A673 (cell line): ENCODE measurements around the gene SRD5A3. TPM values are rescaled to one million over a fixed set of nuclear protein-coding genes. Genes with fewer than 3 reads are reported as not detected.
"Not testable (repeated sequence)": the region's sequence is repeated elsewhere in the genome, so short reads cannot be mapped to it uniquely, and the experiment has no call there.

Experiments
- BruUV-seq: library from RNA; stranded (reverse); fragments of 400-500 nt; replicated peaks from 2 replicates; lab custom pipeline; 2021; lab: Mats Ljungman, UMichigan
- CTCF ChIA-PET: fragments of 300-600 bp; sonication (Branson Sonifier 250); formaldehyde crosslinking; loops from one replicate; lab custom pipeline; 2022; ENCODE audit warnings: antibody characterized with exemption; lab: Charles Lee
- POLR2A ChIA-PET: fragments of 300-600 bp; sonication (Branson Sonifier 250); formaldehyde crosslinking; loops from one replicate; lab custom pipeline; 2022; ENCODE audit warnings: antibody characterized with exemption; ENCODE audit not compliant: low non-redundant PET; lab: Charles Lee
- DNase-seq: peaks from one replicate; pipeline ENCODE4 v3.0.0-alpha.2; 2015; ENCODE audit warnings: low spot score
- H3K27ac ChIP-seq: fragments of 200-600 bp; sonication (generic); 2 replicates; pipeline ENCODE4 v1.5.1; 2016; ENCODE audit warnings: mixed run types, low read depth, mild to moderate bottlenecking, mixed read lengths, antibody characterized with exemption, low read length; ENCODE audit not compliant: poor library complexity, severe bottlenecking
- H3K27me3 ChIP-seq: fragments of 200-600 bp; sonication (generic); replicated peaks from 2 replicates; pipeline ENCODE4 v1.6.1; 2017; ENCODE audit warnings: mixed run types, low read depth, mild to moderate bottlenecking, mixed read lengths, antibody characterized with exemption, low read length; ENCODE audit not compliant: insufficient read depth, poor library complexity
- H3K36me3 ChIP-seq: fragments of 200-600 bp; sonication (generic); 2 replicates; pipeline ENCODE4 v1.6.1; 2016; ENCODE audit warnings: mixed run types, mild to moderate bottlenecking, mixed read lengths, antibody characterized with exemption, low read length; ENCODE audit not compliant: insufficient read depth, poor library complexity, severe bottlenecking
- H3K4me1 ChIP-seq: fragments of 200-600 bp; sonication (generic); 2 replicates; pipeline ENCODE4 v1.6.1; 2017; ENCODE audit warnings: mixed run types, mild to moderate bottlenecking, mixed read lengths, antibody characterized with exemption, low read length; ENCODE audit not compliant: insufficient read depth, poor library complexity, severe bottlenecking
- H3K4me3 ChIP-seq: fragments of 200-600 bp; sonication (generic); 2 replicates; pipeline ENCODE4 v1.5.1; 2016; ENCODE audit warnings: low read depth, mixed run types, mild to moderate bottlenecking, mixed read lengths, low read length; ENCODE audit not compliant: poor library complexity, severe bottlenecking
- H3K9me3 ChIP-seq: fragments of 200-600 bp; sonication (generic); 2 replicates; pipeline ENCODE4 v1.6.1; 2016; ENCODE audit warnings: mixed run types, low read depth, mild to moderate bottlenecking, mixed read lengths, antibody characterized with exemption, low read length; ENCODE audit not compliant: poor library complexity, severe bottlenecking
- EZH2 ChIP-seq: fragments of 200-600 bp; sonication (generic); IDR thresholded peaks from 2 replicates; pipeline ENCODE4 v1.6.1; 2017; ENCODE audit warnings: borderline replicate concordance, low read depth, mild to moderate bottlenecking, mixed read lengths, antibody characterized with exemption, low read length; ENCODE audit not compliant: poor library complexity, severe bottlenecking
- intact Hi-C: fragments of 100-400 bp; cut with micrococcal nuclease; formaldehyde crosslinking; loops from one replicate; pipeline ENCODE4 v1.10.0; 2022; ENCODE audit not compliant: unreplicated experiment
- total RNA-seq: library from RNA; stranded (reverse); gene quantifications from 2 replicates; pipeline ENCODE4 v1.2.3, GENCODE V29; 2021
- TF ChIP-seq, protein P1 (sequence below): fragments of 300-800, 200-600 bp; sonication (generic); conservative IDR thresholded peaks from 2 replicates; pipeline ENCODE4 v1.5.1; 2017; ENCODE audit warnings: low read depth, mild to moderate bottlenecking, antibody characterized with exemption, low read length, moderate library complexity, mixed read lengths

Gene SRD5A3
- total RNA-seq, 1 experiment from 2014 or later, result 48.1 TPM

DNA sequence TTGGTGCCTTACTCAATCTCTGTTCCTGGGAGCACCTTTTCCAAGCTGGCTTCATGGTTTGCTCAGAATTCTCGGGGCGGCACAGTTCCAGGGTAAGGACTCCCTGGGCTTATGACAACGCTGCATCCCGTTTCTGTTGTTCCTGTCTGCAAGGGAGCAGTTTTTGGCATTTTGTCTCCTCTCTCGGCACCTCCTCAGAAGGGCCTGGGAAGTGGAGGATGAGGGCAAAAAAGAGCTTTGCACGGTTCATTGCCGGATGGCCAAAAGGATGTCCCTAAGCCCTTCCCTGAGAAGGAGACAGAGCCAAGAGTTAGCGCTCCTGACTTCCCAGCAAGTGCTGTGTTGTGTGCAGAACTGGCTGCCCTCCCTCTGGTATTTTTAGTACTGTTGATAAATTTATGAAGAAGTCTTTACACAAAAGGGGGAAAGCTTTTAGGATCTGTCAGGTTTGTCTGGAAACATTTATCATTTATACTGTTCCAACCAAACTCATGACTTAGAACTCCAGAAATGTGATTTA lies 13.4 kb downstream of the SRD5A3 start:
- BruUV-seq, result no TSS peak
- peak overlapping the region; percentile 53 for H3K27ac ChIP-seq
- intact Hi-C loops, result no loop called here
- H3K27me3 ChIP-seq, result no peaks in the 10 kb centered on the region
- DNase-seq, result no peak
- H3K9me3 ChIP-seq, result no peaks in the 10 kb centered on the region
- no peaks in the 10 kb centered on the region for H3K36me3 ChIP-seq
- no peak overlapping the region for H3K4me3 ChIP-seq
- H3K4me1 ChIP-seq, result peaks cover 3% of the 10 kb centered on the region
- CTCF ChIA-PET, result no interaction called here
- TF ChIP-seq EZH2, result no peak
- TF ChIP-seq, protein P1, sequence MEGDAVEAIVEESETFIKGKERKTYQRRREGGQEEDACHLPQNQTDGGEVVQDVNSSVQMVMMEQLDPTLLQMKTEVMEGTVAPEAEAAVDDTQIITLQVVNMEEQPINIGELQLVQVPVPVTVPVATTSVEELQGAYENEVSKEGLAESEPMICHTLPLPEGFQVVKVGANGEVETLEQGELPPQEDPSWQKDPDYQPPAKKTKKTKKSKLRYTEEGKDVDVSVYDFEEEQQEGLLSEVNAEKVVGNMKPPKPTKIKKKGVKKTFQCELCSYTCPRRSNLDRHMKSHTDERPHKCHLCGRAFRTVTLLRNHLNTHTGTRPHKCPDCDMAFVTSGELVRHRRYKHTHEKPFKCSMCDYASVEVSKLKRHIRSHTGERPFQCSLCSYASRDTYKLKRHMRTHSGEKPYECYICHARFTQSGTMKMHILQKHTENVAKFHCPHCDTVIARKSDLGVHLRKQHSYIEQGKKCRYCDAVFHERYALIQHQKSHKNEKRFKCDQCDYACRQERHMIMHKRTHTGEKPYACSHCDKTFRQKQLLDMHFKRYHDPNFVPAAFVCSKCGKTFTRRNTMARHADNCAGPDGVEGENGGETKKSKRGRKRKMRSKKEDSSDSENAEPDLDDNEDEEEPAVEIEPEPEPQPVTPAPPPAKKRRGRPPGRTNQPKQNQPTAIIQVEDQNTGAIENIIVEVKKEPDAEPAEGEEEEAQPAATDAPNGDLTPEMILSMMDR, result no peak
- POLR2A ChIA-PET, result no interaction called here

GRCh38 chr4:55362938-55363337 lies 16.9 kb downstream of the SRD5A3 start:
- H3K9me3 ChIP-seq, H3K27me3 ChIP-seq, POLR2A ChIA-PET, H3K4me1 ChIP-seq, H3K27ac ChIP-seq, H3K36me3 ChIP-seq, CTCF ChIA-PET, DNase-seq, H3K4me3 ChIP-seq, intact Hi-C loops, BruUV-seq: not testable (repeated sequence)

DNA sequence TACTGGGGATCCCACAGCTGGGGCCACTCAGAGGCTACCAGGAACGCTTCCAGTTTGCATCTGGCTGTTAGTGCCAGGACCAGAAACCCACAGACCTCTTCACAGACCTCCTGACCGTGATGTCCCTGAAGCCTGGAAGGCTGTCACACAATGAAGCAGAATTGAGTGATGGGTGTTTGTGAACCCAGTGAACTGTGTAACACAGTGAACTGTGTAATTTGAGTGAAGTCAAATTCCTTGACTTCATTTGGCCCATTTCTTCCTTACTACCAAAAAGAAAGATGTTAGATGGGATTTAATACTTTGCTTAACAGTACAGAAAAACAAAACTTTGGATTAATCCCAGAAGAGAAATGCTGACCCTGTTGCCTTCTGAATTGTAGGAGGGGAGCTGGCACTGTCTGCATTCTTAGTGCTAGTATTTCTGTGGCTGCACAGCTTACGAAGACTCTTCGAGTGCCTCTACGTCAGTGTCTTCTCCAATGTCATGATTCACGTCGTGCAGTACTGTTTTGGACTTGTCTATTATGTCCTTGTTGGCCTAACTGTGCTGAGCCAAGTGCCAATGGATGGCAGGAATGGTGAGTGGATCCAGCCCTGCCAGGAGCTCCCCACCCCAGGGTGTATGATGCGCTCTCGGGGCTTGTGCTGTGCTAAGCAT lies 17.8 kb downstream of the SRD5A3 start:
- ChIA-PET CTCF (no interaction called here), POLR2A (no interaction called here)
- intact Hi-C loops, result no loop called here
- no peaks in the 10 kb centered on the region for H3K36me3 ChIP-seq
- H3K4me1 ChIP-seq, result no peaks in the 10 kb centered on the region
- H3K27ac ChIP-seq, result no peak overlapping the region
- BruUV-seq, result no TSS peak
- no peak for DNase-seq
- no peaks in the 10 kb centered on the region for H3K9me3 ChIP-seq
- no peaks in the 10 kb centered on the region for H3K27me3 ChIP-seq
- TF ChIP-seq EZH2, result no peak
- TF ChIP-seq, protein P1, result no peak
- no peak overlapping the region for H3K4me3 ChIP-seq
